WTC11 (cell line): ENCODE measurements around the gene PTPRU. TPM values are rescaled to one million over a fixed set of nuclear protein-coding genes. Genes with fewer than 3 reads are reported as not detected.

ENCODE experiments used
- ATAC-seq: fragments of 200-7000 bp; cut with Tn5 transposase; 2 replicates; pipeline ENCODE4 v1.10.0; 2021; ENCODE audit warnings: mild to moderate bottlenecking, moderate library complexity
- CTCF ChIA-PET: fragments of 300-600 bp; sonication (Branson Sonifier 250); formaldehyde crosslinking; loops from one replicate; lab custom pipeline; 2021; ENCODE audit warnings: antibody characterized with exemption; lab: Charles Lee
- POLR2A ChIA-PET: fragments of 350-600 bp; sonication (Branson Sonifier 250); formaldehyde crosslinking; loops from one replicate; lab custom pipeline; 2021; ENCODE audit warnings: antibody characterized with exemption; lab: Charles Lee
- DNase-seq: peaks from one replicate; pipeline ENCODE4 v3.0.0; 2021; ENCODE audit warnings: low spot score
- H3K27ac Mint-ChIP-seq: 2 replicates; pipeline ENCODE4 v1.8.0; 2021; ENCODE audit warnings: mixed read lengths
- H3K27me3 Mint-ChIP-seq: 2 replicates; pipeline ENCODE4 v1.8.0; 2021; ENCODE audit warnings: low read depth, mild to moderate bottlenecking, moderate library complexity, mixed read lengths
- H3K36me3 Mint-ChIP-seq: 2 replicates; pipeline ENCODE4 v1.8.0; 2021; ENCODE audit warnings: mixed read lengths
- H3K4me1 Mint-ChIP-seq: 2 replicates; pipeline ENCODE4 v1.8.0; 2022; ENCODE audit warnings: mixed read lengths
- H3K4me3 Mint-ChIP-seq: 2 replicates; pipeline ENCODE4 v1.8.0; 2021; ENCODE audit warnings: mild to moderate bottlenecking, moderate library complexity, mixed read lengths
- H3K9me3 Mint-ChIP-seq: 2 replicates; pipeline ENCODE4 v1.8.0; 2021; ENCODE audit warnings: mixed read lengths
- AFF4 ChIP-seq: sonication (generic); formaldehyde crosslinking; IDR thresholded peaks from 2 replicates; pipeline ENCODE4 v1.8.1; 2023; ENCODE audit warnings: mild to moderate bottlenecking, missing genetic modification reagents, borderline replicate concordance
- AR ChIP-seq: fragments of 250-450 bp; sonication (Bioruptor Pico); IDR thresholded peaks from 2 replicates; pipeline ENCODE4 v1.9.0; 2021; ENCODE audit warnings: mild to moderate bottlenecking
- CDX4 ChIP-seq: fragments of 250-450 bp; sonication (Bioruptor Pico); IDR thresholded peaks from 2 replicates; pipeline ENCODE4 v1.9.0; 2021; ENCODE audit warnings: moderate library complexity, mild to moderate bottlenecking, inconsistent platforms, borderline replicate concordance
- HMGA2 ChIP-seq: fragments of 250-450 bp; sonication (Bioruptor Pico); IDR thresholded peaks from 2 replicates; pipeline ENCODE4 v1.4.0; 2021; ENCODE audit warnings: mild to moderate bottlenecking, moderate library complexity
- HMGXB4 ChIP-seq: sonication (generic); formaldehyde crosslinking; IDR thresholded peaks from 2 replicates; pipeline ENCODE4 v1.8.1; 2023; ENCODE audit warnings: mild to moderate bottlenecking, moderate library complexity, missing genetic modification reagents
- MXD4 ChIP-seq: fragments of 250-450 bp; sonication (Bioruptor Pico); IDR thresholded peaks from 2 replicates; pipeline ENCODE4 v1.8.0; 2021; ENCODE audit warnings: mild to moderate bottlenecking, moderate library complexity, borderline replicate concordance
- NFE2L1 ChIP-seq: sonication (generic); formaldehyde crosslinking; IDR thresholded peaks from 2 replicates; pipeline ENCODE4 v1.8.1; 2023; ENCODE audit warnings: missing genetic modification reagents
- NR1H2 ChIP-seq: sonication (generic); formaldehyde crosslinking; IDR thresholded peaks from 2 replicates; pipeline ENCODE4 v1.9.0; 2021; ENCODE audit warnings: mild to moderate bottlenecking, moderate library complexity, missing genetic modification reagents
- SP1 ChIP-seq: sonication (generic); formaldehyde crosslinking; conservative IDR thresholded peaks from 2 replicates; pipeline ENCODE4 v1.8.1; 2022; ENCODE audit warnings: missing genetic modification reagents
- TEAD1 ChIP-seq: sonication (generic); formaldehyde crosslinking; IDR thresholded peaks from 2 replicates; pipeline ENCODE4 v1.8.0; 2022; ENCODE audit warnings: mild to moderate bottlenecking, missing genetic modification reagents
- ZNF121 ChIP-seq: sonication (generic); formaldehyde crosslinking; IDR thresholded peaks from 2 replicates; pipeline ENCODE4 v1.8.0; 2023; ENCODE audit warnings: missing genetic modification reagents
- ZNF532 ChIP-seq: fragments of 250-450 bp; sonication (Bioruptor Pico); IDR thresholded peaks from 2 replicates; pipeline ENCODE4 v1.9.0; 2021; ENCODE audit warnings: mild to moderate bottlenecking, borderline replicate concordance
- ZSCAN18 ChIP-seq: fragments of 250-450 bp; sonication (Bioruptor Pico); IDR thresholded peaks from 2 replicates; pipeline ENCODE4 v2.1.2; 2022; ENCODE audit warnings: mild to moderate bottlenecking, moderate library complexity
- total RNA-seq: library from RNA; stranded (reverse); gene quantifications from 3 replicates; pipeline ENCODE4 v1.2.3, GENCODE V29; 2021

PTPRU gene
- total RNA-seq, 1 experiment from 2014 or later: 75.4 TPM

GRCh38 chr1:29266912-29267311 lies 30.6 kb downstream of the PTPRU start:
- Mint-ChIP-seq H3K4me3 (no peak overlapping the region), H3K27ac (no peak overlapping the region), H3K9me3 (peaks cover 4% of the 10 kb centered on the region), H3K27me3 (peaks cover under 1% of the 10 kb centered on the region; the same call in 1 of the 2 replicates), H3K4me1 (peaks cover 14% of the 10 kb centered on the region), H3K36me3 (peaks cover 13% of the 10 kb centered on the region; the same call in 1 of the 2 replicates)
- ATAC-seq: no peak
- CTCF ChIA-PET: interaction anchor here (1.5 kb wide), 1 partner anchor 9 kb away, joined by 5 read pairs; no protein-coding TSS in a partner anchor
- POLR2A ChIA-PET: no interaction called here
- TF ChIP-seq HMGA2: no peak
- TF ChIP-seq ZNF121 (CRISPR knock-in tag): no peak
- no peak for TF ChIP-seq SP1 (CRISPR knock-in tag)
- TF ChIP-seq NFE2L1 (CRISPR knock-in tag): no peak
- TF ChIP-seq ZNF532: no peak
- no peak for DNase-seq

GRCh38 chr1:29267321-29268070 lies 31.2 kb downstream of the PTPRU start:
- peaks cover 4% of the 10 kb centered on the region for H3K9me3 Mint-ChIP-seq
- no peaks in the 10 kb centered on the region for H3K27me3 Mint-ChIP-seq
- ATAC-seq (no peak), DNase-seq (no peak)
- TF ChIP-seq MXD4 (no peak), TEAD1 (CRISPR knock-in tag) (no peak), AR (CRISPR knock-in tag) (no peak), CDX4 (CRISPR knock-in tag) (no peak), ZSCAN18 (no peak), AFF4 (no peak), NR1H2 (CRISPR knock-in tag) (no peak), HMGXB4 (CRISPR knock-in tag) (no peak)
- ChIA-PET CTCF (interaction anchor here (1.5 kb wide), 1 partner anchor 10 kb away, joined by 5 read pairs; no protein-coding TSS in a partner anchor), POLR2A (no interaction called here)
- H3K4me1 Mint-ChIP-seq: peaks cover 20% of the 10 kb centered on the region
- no peak overlapping the region for H3K27ac Mint-ChIP-seq
- peaks cover 13% of the 10 kb centered on the region; the same call in 1 of the 2 replicates for H3K36me3 Mint-ChIP-seq
- H3K4me3 Mint-ChIP-seq: no peak overlapping the region
